Progenitor cell of endocrine pancreas (in vitro differentiated cells): ENCODE data around the gene ARID5B. TPM values are rescaled to one million over a fixed set of nuclear protein-coding genes. Genes with fewer than 3 reads are reported as not detected.

Source experiments
- DNase-seq: peaks from one replicate; pipeline ENCODE4 v3.0.0; 2021; ENCODE audit warnings: low spot score; ENCODE audit not compliant: unreplicated experiment
- H3K27ac Mint-ChIP-seq: 2 replicates; pipeline ENCODE4 v1.8.0; 2021; ENCODE audit warnings: mild to moderate bottlenecking, moderate library complexity, mixed read lengths
- H3K27me3 Mint-ChIP-seq: 2 replicates; pipeline ENCODE4 v1.8.0; 2021; ENCODE audit warnings: mixed read lengths
- H3K36me3 Mint-ChIP-seq: 2 replicates; pipeline ENCODE4 v1.8.0; 2022; ENCODE audit warnings: mixed read lengths; ENCODE audit not compliant: insufficient read depth
- H3K4me1 Mint-ChIP-seq: 2 replicates; pipeline ENCODE4 v1.8.0; 2021; ENCODE audit warnings: low read depth, mixed read lengths
- H3K4me3 Mint-ChIP-seq: 2 replicates; pipeline ENCODE4 v1.8.0; 2021; ENCODE audit warnings: low read depth, mild to moderate bottlenecking, moderate library complexity, mixed read lengths
- H3K9me3 Mint-ChIP-seq: 2 replicates; pipeline ENCODE4 v1.8.0; 2021; ENCODE audit warnings: low read depth, mixed read lengths
- CTCF ChIP-seq: fragments of 200-600 bp; sonication (generic); IDR thresholded peaks from one replicate; pipeline ENCODE4 v1.5.0; 2021; ENCODE audit warnings: antibody characterized with exemption, mild to moderate bottlenecking; ENCODE audit not compliant: unreplicated experiment
- total RNA-seq: library from RNA; stranded (reverse); gene quantifications from 2 replicates; pipeline ENCODE4 v1.2.1, GENCODE V29; 2021

Gene ARID5B
- total RNA-seq, 1 donor from 2014 or later = 19.7 TPM

GRCh38 chr10:61869041-61869675 lies 32.3 kb upstream of the ARID5B start:
- H3K9me3 Mint-ChIP-seq = no peaks in the 10 kb centered on the region
- no peaks in the 10 kb centered on the region for H3K27me3 Mint-ChIP-seq
- H3K27ac Mint-ChIP-seq = no peak overlapping the region
- no peak overlapping the region for H3K4me3 Mint-ChIP-seq
- H3K4me1 Mint-ChIP-seq = peaks cover 11% of the 10 kb centered on the region
- H3K36me3 Mint-ChIP-seq = no peaks in the 10 kb centered on the region
- no peak for TF ChIP-seq CTCF
- DNase-seq = no peak

- Mint-ChIP-seq H3K27me3 (no peaks in the 10 kb centered on the region), H3K36me3 (no peaks in the 10 kb centered on the region), H3K4me3 (no peak overlapping the region), H3K27ac (no peak overlapping the region), H3K4me1 (peaks cover 11% of the 10 kb centered on the region), H3K9me3 (no peaks in the 10 kb centered on the region)
- TF ChIP-seq CTCF = no peak
- no peak for DNase-seq
Measured at GRCh38 chr10:61869774-61870525, 31.5 kb upstream of the ARID5B start.

GRCh38 chr10:61870526-61870895 lies 31.0 kb upstream of the ARID5B start:
- Mint-ChIP-seq H3K4me1 (peaks cover 11% of the 10 kb centered on the region), H3K27ac (no peak overlapping the region), H3K36me3 (no peaks in the 10 kb centered on the region), H3K9me3 (no peaks in the 10 kb centered on the region), H3K4me3 (no peak overlapping the region), H3K27me3 (no peaks in the 10 kb centered on the region)
- DNase-seq = no peak
- no peak for TF ChIP-seq CTCF

- no peaks in the 10 kb centered on the region for H3K9me3 Mint-ChIP-seq
- no peaks in the 10 kb centered on the region for H3K27me3 Mint-ChIP-seq
- no peaks in the 10 kb centered on the region for H3K36me3 Mint-ChIP-seq
- H3K27ac Mint-ChIP-seq = no peak overlapping the region
- no peak for TF ChIP-seq CTCF
- DNase-seq = no peak
- peaks cover 14% of the 10 kb centered on the region for H3K4me1 Mint-ChIP-seq
- H3K4me3 Mint-ChIP-seq = no peak overlapping the region
Measured at GRCh38 chr10:61871487-61871886, 30.0 kb upstream of the ARID5B start.

- no peak overlapping the region for H3K27ac Mint-ChIP-seq
- DNase-seq = no peak
- TF ChIP-seq CTCF = no peak
- no peak overlapping the region for H3K4me3 Mint-ChIP-seq
- H3K27me3 Mint-ChIP-seq = no peaks in the 10 kb centered on the region
- H3K4me1 Mint-ChIP-seq = peaks cover 20% of the 10 kb centered on the region
- no peaks in the 10 kb centered on the region for H3K9me3 Mint-ChIP-seq
- no peaks in the 10 kb centered on the region for H3K36me3 Mint-ChIP-seq
Measured at GRCh38 chr10:61877887-61878739, 23.4 kb upstream of the ARID5B start.
